Stimulated activated CD4-positive, alpha-beta T cell treated with anti-CD3 and anti-CD28 coated beads, Interleukin-15, amount 100 ng/mL, for 48 hours (primary cell): Measurements from ENCODE around the gene PTPRN2.
A peak's percentile ranks its signal among the peaks of the same experiment; 100 is the strongest.
"Not testable (repeated sequence)": the region's sequence is repeated elsewhere in the genome, so short reads cannot be mapped to it uniquely, and the experiment has no call there.

ENCODE experiments used
- DNase-seq, 2 donors: peaks; one replicate each; pipeline ENCODE4 v3.0.0-alpha.2; 2020; ENCODE audit warnings: low read depth in 2 of 2

The PTPRN2 gene

DNA sequence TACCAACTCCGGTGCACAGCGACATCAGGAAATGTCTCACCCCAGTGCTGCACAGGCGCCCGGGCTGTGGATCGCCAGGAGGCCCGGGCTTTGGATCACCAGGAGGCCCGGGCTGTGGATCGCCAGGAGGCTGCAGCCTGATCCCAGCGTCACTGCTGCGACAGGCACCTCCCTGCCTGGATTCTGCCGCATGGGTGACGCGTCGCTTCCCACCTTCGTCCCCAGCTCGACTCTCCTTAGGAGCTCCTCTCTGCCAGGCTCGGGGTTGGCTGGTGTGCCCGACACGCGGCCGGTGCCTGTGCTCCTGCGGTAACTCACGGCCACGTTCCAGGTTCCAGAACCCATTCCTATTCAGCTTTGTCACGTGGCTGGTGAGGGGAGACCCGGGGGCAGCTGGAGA is 993.3 kb downstream of the PTPRN2 start:
- DNase-seq: no peak

DNA sequence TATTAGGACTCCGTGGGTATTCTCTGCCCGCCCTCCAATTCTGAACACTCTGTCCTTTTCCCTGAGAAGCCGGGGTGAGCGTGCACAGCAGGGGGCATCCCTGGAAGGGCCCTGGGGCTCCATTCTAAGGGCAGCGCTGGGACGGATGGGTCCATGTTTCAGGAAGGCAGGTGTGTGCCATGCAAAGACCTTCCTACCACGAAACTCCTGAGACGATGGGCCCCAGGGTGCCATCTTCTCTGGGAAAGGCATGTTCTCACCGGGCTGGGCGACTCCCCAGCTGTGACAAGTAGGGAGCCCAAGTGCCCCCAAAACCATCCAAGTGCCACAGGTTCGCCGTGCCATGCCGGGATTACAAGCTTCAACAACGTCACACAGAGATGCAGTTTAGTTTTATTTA is 994.1 kb downstream of the PTPRN2 start:
- DNase-seq: no peak

DNA sequence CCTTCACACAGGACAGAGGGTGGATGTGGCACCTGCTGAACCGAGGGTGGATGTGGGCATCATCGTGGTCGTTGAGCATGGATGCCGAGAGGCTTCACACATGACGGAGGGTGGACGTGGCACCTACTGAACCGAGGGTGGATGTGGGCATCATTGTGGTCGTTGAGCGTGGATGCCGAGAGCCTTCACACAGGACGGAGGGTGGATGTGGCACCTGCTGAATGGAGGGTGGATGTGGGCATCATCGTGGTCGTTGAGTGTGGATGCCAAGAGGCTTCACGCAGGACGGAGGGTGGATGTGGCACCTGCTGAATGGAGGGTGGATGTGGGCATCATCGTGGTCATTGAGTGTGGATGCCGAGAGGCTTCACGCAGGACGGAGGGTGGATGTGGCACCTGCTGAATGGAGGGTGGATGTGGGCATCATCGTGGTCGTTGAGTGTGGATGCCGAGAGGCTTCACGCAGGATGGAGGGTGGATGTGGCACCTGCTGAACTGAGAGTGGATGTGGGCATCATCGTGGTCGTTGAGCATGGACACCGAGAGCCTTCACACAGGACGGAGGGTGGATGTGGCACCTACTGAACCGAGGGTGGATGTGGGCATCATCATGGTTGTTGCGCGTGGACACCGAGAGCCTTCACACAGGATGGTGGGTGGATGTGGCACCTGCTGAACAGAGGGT is 994.8 kb downstream of the PTPRN2 start:
- DNase-seq: not testable (repeated sequence)

DNA sequence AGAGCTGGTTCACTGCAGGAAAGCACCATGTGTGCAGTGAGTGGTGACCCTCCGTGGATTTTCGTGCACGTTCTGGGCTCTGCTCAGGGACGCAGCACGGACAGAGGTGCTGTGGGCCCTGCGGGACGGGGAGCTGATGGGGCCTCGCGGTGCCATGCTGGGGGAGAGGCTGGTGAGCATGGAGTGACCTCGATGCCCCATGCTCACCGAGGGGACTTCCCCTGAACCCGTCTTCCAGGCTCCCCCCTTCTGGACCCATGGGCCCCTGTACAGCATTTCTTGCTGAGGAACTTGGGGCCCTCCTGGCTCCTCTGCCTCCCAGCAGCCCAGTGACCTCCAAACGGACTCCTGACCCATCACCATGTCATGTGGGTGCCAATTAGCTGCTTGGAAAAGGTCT is 997.1 kb downstream of the PTPRN2 start:
- DNase-seq: no peak

DNA sequence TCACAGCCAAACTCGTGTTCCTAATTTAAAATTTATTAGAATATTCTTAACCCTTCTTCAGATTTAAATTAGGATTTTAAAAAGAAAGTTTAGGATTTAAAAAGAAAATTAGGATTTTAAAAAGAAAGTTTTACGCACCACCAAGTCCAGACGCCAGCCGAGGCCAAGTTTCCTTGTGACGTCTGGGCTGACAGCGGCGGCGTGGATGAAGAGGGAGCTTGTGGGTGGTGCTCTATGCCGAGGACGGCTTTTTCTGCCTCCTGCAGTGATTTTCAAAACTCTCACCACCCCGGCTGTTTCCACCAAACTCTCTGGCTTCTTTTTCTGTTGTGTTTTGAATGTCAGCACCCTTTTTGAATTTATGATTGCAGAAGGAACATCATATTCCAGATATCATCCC is 997.9 kb downstream of the PTPRN2 start:
- DNase-seq: no peak

DNA sequence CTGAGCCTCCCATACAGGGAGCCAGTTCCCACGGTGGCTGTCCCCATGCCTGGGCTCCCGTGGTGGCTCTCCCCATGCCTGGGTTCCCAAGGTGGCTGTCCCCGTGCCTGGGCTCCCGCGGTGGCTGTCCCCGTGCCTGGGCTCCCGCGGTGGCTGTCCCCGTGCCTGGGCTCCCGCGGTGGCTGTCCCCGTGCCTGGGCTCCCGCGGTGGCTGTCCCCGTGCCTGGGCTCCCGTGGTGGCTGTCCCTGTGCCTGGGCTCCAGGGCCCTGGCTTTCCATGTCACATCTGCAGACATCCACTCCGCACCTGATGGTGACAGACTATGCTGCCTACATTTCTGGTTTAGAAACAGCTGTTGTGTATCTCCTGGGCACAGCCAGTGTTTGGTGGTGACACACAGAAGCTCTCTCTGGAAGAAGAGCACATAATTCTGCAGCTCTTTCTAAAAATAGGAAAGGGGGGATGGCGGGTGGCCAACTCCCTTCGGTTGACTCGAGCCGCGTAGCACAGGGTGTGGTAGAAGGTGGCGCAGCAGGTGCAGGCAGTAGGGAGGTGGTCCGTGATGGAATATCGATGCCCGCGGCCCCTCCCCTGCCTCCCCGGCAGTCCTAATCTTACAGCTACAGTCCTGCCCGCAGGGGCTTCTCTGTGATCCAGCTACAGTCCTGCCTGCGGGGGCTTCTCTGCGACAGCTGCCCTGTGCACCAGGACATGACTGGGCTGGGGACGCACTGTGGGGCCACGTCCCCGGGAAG is 999.6 kb downstream of the PTPRN2 start:
- DNase-seq: no peak

DNA sequence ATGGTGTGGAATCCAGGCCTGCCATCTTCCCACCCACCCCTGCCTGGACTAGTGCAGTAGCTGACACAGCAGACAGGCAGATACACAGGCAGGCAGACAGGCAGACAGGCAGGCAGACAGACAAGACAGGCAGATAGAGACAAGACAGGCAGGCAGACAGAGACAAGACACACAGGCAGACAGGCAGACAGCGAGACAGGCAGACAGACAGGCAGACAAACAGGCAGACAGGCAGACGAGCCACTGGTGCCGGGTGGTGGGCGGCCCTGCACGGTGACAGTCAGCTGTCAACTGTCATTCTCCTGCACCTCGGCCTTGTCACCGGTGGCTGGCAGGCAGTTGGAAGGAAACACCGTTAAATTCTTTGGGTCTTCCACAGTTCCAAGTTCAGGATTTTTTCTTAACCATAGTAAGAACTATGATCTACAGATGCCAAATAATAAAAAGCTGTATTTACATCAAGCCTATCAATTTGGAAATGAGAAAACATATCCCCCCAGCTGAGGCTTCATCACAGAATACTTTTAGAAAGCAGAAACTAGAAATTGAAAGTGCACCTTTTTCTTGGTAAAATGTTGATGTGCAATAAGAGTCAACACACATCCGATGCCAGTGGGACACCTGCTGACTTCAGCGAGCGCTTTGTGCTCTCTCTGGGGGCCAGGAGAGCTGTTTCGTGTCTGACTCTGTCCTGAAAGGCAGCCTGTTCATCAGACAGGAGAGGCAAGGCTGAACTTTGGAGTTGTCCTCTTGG is 1000.4 kb downstream of the PTPRN2 start:
- no peak for DNase-seq

DNA sequence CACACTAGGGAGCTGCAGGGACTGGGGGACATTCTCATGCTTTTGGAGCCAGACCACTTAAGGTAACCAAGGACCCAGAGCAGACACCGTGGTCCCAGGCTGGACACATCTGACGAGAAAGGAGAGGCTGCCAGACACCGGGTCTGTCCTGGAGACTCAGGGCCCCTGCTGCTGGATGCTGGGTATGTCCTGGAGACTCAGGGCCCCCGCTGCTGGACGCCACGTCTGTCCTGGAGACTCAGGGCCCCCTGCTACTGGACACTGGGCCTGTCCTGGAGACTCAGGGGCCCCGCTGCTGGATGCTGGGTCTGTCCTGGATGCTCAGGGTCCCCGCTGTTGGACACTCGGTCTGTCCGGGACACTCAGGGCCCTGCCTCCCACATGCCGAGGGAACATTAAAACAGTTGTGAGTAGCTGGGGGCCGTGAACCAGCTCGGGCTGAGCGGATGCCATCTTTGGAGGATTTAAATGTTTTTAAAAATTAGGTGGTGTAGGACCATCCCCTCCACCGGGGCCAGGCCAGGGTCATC is 1001.1 kb downstream of the PTPRN2 start:
- no peak for DNase-seq

DNA sequence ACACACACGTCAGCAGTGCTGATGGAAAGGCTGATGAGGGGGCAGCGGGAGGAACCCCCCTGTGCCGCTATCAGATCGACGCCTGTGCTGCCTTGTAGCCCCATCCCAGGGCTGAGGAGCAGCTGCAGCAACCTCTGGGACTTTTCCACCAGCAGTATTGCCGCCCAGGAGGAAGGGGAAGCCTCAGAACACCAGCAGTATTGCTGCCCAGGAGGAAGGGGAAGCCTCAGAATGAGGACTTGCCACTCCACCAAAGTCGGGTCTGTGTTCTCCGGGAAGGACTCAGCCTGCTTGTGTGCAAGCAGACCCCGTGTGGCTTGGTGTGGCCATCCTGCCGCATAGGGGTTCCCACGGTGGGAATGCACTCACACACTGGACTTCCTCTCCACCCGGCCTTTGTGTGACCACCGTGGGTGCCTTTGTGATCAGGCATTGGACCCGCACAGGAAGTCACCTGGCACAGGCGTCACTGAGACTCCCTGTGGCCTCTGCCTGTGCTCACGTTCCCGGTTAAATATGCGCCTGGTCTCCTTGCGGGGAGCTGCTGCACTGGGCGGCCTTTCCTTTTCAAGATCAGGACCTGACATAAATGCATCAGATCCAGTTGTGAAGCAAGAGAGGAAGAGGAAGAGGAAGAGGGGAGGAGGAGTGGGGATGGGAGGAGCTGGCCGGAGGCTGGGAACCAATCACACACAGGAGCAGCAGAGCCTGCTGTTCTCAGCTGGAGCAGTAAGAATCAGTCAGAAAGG is 1002.3 kb downstream of the PTPRN2 start:
- DNase-seq: no peak

DNA sequence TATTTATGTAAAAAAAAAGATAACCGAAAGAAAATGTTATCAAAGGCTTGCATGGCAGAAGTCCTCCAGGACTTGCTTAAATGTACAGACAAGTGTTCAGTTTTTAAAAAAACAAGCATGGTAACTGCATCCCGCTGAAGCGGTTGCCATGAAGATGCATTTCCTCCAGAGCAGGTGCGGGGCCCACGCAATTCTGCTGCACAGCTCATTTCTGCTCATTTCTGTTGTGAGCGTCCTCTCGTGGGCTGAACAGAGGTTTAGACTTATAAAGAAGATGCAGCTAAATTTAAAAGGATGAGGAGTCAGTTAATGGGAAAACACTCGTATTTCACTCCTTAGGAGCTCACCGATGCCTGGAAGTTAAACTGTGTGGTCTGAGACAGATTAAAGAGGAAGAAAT is 1003.2 kb downstream of the PTPRN2 start:
- no peak for DNase-seq

DNA sequence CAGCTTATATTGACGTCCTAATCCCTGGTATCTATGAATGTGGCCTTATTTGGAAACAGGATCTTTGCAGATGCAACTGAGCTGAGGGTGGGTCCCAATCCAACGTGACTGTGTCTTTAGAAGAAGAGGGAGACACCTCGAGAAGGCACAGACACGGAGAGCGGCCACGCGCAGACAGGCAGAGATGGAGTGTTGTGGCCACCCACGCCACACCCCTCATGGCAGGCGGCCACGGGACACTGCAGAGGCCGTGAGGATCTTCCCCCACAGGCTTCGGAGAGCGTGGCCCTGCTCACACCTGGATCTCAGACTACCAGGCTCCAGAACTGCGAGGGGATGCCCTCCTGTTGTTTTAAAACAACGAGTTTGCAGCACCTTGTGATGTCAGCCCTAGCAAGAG is 1005.9 kb downstream of the PTPRN2 start:
- no peak for DNase-seq

DNA sequence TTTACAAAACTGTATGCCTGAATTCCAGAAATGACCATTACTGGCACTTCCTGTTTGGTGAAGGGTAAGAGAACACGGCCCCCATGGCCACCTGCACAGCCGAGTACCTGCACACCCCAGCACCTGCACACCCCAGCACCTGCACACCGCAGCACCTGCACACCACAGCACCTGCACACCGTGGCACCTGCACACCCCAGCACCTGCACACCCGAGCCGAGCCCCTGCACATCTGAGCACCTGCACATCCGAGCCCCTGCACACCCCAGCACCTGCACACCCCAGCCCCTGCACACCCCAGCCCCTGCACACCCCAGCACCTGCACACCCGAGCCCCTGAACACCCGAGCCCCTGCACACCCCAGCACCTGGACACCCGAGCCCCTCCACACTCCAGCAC is 1007.3 kb downstream of the PTPRN2 start:
- DNase-seq: no peak

DNA sequence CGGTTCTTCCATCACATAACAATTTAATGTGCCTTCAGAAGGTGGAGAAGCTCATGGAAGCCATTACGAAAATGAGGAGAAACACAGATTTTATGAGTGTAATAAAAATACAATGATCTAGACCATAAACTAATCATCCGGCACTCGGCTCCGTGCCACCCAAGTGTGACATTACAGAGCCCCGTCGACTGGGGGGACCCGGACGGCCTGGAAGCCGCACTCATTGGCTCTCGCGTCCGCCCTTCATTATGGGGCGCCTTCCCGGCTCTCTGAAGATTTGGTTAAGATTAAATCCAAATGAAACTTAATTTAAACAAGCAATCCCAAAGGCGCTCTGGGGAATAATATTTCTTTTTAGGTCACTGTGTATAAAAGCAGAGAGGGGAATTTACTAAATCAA is 1008.2 kb downstream of the PTPRN2 start:
- no peak for DNase-seq

DNA sequence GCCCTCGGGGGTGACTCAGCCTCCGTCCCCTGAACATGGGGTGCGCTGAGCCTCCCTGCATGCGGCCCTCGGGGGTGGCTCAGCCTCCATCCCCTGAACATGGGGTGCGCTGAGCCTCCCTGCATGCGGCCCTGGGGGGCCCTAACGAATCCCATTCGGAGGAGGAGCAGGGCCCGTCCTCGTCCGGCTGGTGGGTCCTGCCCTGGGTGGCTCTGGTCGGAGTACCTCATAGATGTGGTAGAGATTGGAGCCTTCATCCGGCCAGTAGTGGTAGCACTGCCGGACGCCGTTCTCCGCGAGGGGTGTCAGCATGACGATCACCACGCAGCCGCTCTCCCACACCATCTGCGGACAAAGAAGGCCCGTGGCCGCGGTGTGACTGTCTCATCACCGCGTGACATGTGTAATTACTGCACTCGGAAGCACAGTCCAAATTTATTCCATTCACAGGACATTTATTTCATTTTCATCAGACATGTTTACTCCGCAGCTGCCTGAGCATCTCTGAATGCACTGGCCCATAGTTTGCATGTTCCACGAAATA is 1009.8 kb downstream of the PTPRN2 start:
- DNase-seq: no peak

DNA sequence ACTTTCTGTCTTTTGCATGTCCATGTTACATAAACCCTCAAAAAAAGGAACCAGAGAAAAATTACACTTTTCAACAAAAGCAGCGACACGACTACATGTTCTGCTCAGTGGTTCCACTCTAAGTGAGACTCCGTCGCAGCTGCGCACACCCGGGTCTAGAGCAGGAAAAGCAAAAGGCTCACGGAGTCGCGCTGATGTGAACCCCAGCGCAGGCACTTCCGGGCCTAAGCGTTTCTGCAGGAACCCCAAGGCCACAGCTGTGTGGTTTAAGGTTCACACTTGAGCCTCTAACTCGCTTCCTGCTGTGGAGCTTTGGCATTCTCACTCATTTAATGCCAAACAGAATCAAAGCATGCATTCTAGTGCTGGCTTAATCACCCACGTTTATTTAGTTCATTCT is 1010.6 kb downstream of the PTPRN2 start:
- DNase-seq: no peak

DNA sequence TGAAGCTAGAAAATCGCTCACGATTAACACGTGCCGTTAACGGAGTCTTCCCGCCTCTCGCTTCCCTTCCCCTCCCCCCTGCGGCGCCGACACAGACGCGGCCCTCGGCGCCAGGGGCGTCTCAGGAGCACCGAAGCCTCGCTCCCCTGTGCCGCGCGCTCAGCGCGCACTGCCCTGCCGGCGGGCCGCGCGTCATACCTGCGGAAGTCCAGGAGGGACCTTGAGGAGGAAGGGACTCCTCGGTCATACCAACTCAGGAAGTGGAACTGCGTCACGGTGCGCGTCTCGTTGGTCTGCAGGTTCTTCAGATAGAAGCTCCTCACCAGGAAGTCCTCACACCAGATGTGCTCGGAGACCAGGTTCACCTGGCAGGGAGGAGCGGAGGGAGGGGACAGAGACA is 1011.2 kb downstream of the PTPRN2 start:
- peak; percentile 33 to 47 for DNase-seq

DNA sequence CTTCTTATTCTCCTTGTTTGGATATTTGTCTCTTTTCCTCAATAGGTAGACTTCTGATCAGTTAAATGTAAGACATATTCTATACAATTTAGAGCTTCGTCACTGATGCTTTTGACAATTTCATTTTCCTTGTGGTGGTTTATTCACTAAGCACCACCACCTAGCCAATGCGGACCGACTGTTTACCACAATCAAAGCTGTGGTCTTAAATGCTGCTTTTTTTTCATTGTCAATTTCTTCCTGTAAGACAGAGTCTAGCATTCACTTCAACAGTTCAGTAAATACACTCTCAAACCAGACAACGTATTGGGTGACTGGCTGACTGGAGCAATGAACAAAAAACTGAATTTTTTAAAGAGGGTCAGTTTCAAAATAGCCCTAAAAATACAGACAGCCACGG is 1011.8 kb downstream of the PTPRN2 start:
- DNase-seq: no peak

DNA sequence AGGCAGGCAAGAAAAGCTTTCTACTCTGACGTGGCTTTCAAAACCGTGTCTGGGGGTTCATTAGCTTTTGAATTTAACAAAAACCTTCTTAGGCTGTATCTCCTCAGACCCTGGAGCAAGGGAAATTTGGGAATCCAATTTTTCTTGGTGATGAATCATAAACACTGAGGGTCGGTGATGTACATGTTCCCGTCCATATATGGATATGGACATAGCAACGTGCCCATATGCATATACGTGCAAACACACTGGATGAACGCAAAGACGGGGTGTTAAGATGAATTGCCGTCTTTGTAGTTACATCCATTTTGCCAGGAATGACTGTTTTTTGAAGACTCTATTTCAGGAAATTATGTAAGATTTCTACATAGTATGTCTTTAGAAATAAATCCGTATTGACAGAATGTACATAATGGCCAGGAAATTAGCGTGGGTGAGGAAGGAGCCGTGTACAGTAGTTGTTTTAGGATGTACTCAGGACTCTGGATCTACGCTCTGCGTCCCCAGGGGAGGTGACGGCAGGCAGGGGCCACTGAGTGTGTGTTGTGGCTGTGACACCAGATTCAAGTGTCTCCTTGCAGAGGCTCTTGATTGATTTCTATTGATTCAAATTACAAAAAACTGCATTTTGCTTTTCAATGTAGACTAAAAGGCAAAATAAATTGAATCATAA is 1012.6 kb downstream of the PTPRN2 start:
- no peak for DNase-seq

DNA sequence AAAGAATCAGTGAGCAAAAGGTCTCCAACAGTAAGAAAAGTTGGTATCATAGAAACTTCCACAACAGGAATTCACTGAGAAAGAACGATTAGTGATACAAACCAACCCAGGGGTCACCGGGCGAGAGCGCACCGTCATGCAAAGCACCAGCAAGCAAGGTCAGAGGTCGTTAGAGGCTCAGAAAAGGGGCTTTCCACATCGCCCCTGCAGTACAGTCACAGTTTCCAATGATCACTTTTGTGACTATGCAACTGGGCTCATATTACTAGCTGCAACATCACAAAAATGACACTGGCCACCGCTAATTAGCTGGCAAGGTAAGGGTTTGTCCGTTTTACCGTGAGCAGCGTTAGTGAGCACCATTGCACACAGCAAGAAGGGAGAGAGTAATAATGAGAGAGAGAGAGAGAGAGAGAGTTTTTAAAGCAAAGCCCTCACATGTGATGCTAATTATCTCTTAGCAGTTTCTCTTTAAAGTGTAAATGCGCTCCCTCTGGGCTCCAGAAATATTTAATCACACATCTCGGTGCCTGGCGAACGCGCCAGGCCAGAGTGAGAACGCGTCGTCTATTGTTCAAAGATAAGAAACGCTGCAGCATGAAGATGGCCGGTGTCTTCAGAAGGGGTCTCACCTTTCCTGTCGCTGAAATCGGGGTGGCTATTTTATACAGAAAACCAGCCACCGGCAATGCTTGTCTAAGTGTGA is 1013.4 kb downstream of the PTPRN2 start:
- DNase-seq: no peak

DNA sequence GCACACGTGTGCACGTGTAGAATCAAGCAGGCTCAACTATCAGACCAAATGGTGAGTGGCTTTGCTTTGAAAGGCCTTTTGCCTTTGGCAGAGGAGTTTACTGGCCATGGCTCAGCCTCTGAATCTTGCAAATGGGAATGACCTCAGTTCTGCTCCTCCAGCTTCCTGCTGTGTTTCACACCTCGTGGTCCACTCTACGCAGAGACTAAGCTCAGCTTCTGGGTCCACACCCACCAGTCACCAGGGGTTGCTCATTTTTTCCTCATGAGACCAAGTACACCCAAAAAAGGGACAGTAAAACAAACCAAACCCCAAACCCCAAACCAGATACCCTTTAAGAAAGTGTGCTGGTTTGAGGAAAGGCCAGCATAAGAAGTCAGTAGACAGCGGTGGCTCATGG is 1014.4 kb downstream of the PTPRN2 start:
- DNase-seq: no peak
